Activated CD4-positive, alpha-beta T cell treated with anti-CD3 and anti-CD28 coated beads for 36 hours (primary cell): ENCODE measurements around the gene PCSK1. TPM values are rescaled to one million over a fixed set of nuclear protein-coding genes. Genes with fewer than 3 reads are reported as not detected.

ENCODE experiments used
- ATAC-seq: fragments of 200-7000 bp; cut with Tn5 transposase; one replicate; pipeline ENCODE4 v1.10.0; 2021; ENCODE audit warnings: mild to moderate bottlenecking, moderate library complexity
- CTCF ChIA-PET: fragments of 350-600 bp; sonication (Branson Sonifier 250); formaldehyde crosslinking; loops from one replicate; lab custom pipeline; 2021; ENCODE audit warnings: antibody characterized with exemption; lab: Charles Lee
- POLR2A ChIA-PET: fragments of 350-600 bp; sonication (Branson Sonifier 250); formaldehyde crosslinking; loops from one replicate; lab custom pipeline; 2021; ENCODE audit warnings: antibody characterized with exemption, inconsistent platforms; lab: Charles Lee
- DNase-seq: peaks from one replicate; pipeline ENCODE4 v3.0.0-alpha.2; 2020
- H3K27ac Mint-ChIP-seq: one replicate; pipeline ENCODE4 v1.8.0; 2021; ENCODE audit warnings: mixed read lengths
- H3K27me3 Mint-ChIP-seq: one replicate; pipeline ENCODE4 v1.8.0; 2021; ENCODE audit warnings: mixed read lengths
- H3K36me3 Mint-ChIP-seq: one replicate; pipeline ENCODE4 v1.8.0; 2021; ENCODE audit warnings: low read depth, mixed read lengths
- H3K4me1 Mint-ChIP-seq: one replicate; pipeline ENCODE4 v1.8.0; 2021; ENCODE audit warnings: mixed read lengths
- H3K4me3 Mint-ChIP-seq: one replicate; pipeline ENCODE4 v1.8.0; 2021; ENCODE audit warnings: mild to moderate bottlenecking, moderate library complexity, mixed read lengths
- H3K9me3 Mint-ChIP-seq: one replicate; pipeline ENCODE4 v1.8.0; 2021; ENCODE audit warnings: low read depth, mixed read lengths
- intact Hi-C, 2 experiments: fragments of 100-400 bp; cut with DNase I in 1 of 2; cut with micrococcal nuclease in 1 of 2; formaldehyde crosslinking; loops; one replicate each; pipeline versions ENCODE4 v1.14.2 to v1.15.1; 2022 to 2024; cut with DNase I, micrococcal nuclease
- total RNA-seq, 2 experiments: library from RNA; stranded (reverse); gene quantifications; one replicate each; pipeline ENCODE4 v1.2.3, GENCODE V29; 2021

The PCSK1 gene
- total RNA-seq: not detected

- POLR2A ChIA-PET: no interaction called here
- no peak within 1 kb of the TSS for H3K4me3 Mint-ChIP-seq
- intact Hi-C loops: loop anchor here in 1 of 2 experiments (5.0 kb wide), 1 partner anchor 49 kb away; no protein-coding TSS in a partner anchor
- ATAC-seq: no peak
- peaks cover 3% of the 10 kb centered on the region for H3K9me3 Mint-ChIP-seq
- no peaks in the 10 kb centered on the region for H3K36me3 Mint-ChIP-seq
- peaks cover 55% of the 10 kb centered on the region for H3K27me3 Mint-ChIP-seq
- no peak within 1 kb of the TSS for H3K27ac Mint-ChIP-seq
- peaks cover 16% of the 10 kb centered on the region for H3K4me1 Mint-ChIP-seq
- no peak for DNase-seq
- CTCF ChIA-PET: interaction anchor here (0.7 kb wide), 1 partner anchor 77 kb away, joined by 3 read pairs; no protein-coding TSS in a partner anchor
Observed at GRCh38 chr5:96433066-96433447, at the start of gene PCSK1. Gene PCSK1, minus strand, starts transcription at chr5:96433248. Its CDS starts 206 bp downstream, at chr5:96433042.

- CTCF ChIA-PET: no interaction called here
- H3K4me1 Mint-ChIP-seq: no peaks in the 10 kb centered on the region
- ATAC-seq (no peak), DNase-seq (no peak)
- H3K9me3 Mint-ChIP-seq: no peaks in the 10 kb centered on the region
- POLR2A ChIA-PET: no interaction called here
- H3K27me3 Mint-ChIP-seq: peaks cover 6% of the 10 kb centered on the region
- intact Hi-C loops: loop anchor here in 1 of 2 experiments (5.0 kb wide), 1 partner anchor 50 kb away; the partner anchor contains the start of gene PCSK1
- H3K4me3 Mint-ChIP-seq: no peak overlapping the region
- H3K27ac Mint-ChIP-seq: no peak overlapping the region
- no peaks in the 10 kb centered on the region for H3K36me3 Mint-ChIP-seq
Observed at GRCh38 chr5:96481867-96482266, 48.8 kb upstream of the PCSK1 start.

- H3K4me3 Mint-ChIP-seq: no peak overlapping the region
- no peak for ATAC-seq
- H3K9me3 Mint-ChIP-seq: no peaks in the 10 kb centered on the region
- DNase-seq: no peak
- ChIA-PET CTCF (no interaction called here), POLR2A (no interaction called here)
- peaks cover 3% of the 10 kb centered on the region for H3K27me3 Mint-ChIP-seq
- H3K4me1 Mint-ChIP-seq: no peaks in the 10 kb centered on the region
- intact Hi-C loops: loop anchor here in 1 of 2 experiments (5.0 kb wide), 1 partner anchor 49 kb away; the partner anchor contains the start of gene PCSK1
- H3K27ac Mint-ChIP-seq: no peak overlapping the region
- no peaks in the 10 kb centered on the region for H3K36me3 Mint-ChIP-seq
Observed at GRCh38 chr5:96481009-96481786, 48.1 kb upstream of the PCSK1 start.

- DNase-seq (no peak), ATAC-seq (no peak)
- no peak overlapping the region for H3K27ac Mint-ChIP-seq
- intact Hi-C loops: no loop called here
- H3K9me3 Mint-ChIP-seq: no peaks in the 10 kb centered on the region
- H3K4me1 Mint-ChIP-seq: no peaks in the 10 kb centered on the region
- ChIA-PET POLR2A (no interaction called here), CTCF (interaction anchor here (1.1 kb wide), 1 partner anchor 121 kb away, joined by 4 read pairs; no protein-coding TSS in a partner anchor)
- no peak overlapping the region for H3K4me3 Mint-ChIP-seq
- no peaks in the 10 kb centered on the region for H3K27me3 Mint-ChIP-seq
- no peaks in the 10 kb centered on the region for H3K36me3 Mint-ChIP-seq
Observed at GRCh38 chr5:96478983-96479382, 45.9 kb upstream of the PCSK1 start.

- intact Hi-C loops: no loop called here
Observed at GRCh38 chr5:96476654-96477053, 43.6 kb upstream of the PCSK1 start.

GRCh38 chr5:96474073-96474472 lies 41.0 kb upstream of the PCSK1 start:
- Mint-ChIP-seq H3K27ac (no peak overlapping the region), H3K4me1 (no peaks in the 10 kb centered on the region), H3K36me3 (no peaks in the 10 kb centered on the region), H3K4me3 (no peak overlapping the region), H3K27me3 (peaks cover 5% of the 10 kb centered on the region), H3K9me3 (no peaks in the 10 kb centered on the region)
- no peak for DNase-seq
- no peak for ATAC-seq
- ChIA-PET CTCF (no interaction called here), POLR2A (no interaction called here)
- intact Hi-C loops: no loop called here

More at GRCh38 chr5:96476654-96477053, 43.6 kb upstream of the PCSK1 start:
- ChIA-PET POLR2A (no interaction called here), CTCF (interaction anchor here (0.7 to 1.8 kb wide), 2 partner anchors 125 to 362 kb away, joined by 3 to 6 read pairs; no protein-coding TSS in a partner anchor)
- DNase-seq (no peak), ATAC-seq (no peak)
- Mint-ChIP-seq H3K4me3 (no peak overlapping the region), H3K36me3 (no peaks in the 10 kb centered on the region), H3K27ac (no peak overlapping the region), H3K4me1 (no peaks in the 10 kb centered on the region), H3K9me3 (no peaks in the 10 kb centered on the region), H3K27me3 (peaks cover 3% of the 10 kb centered on the region)

- DNase-seq: no peak
- CTCF ChIA-PET: no interaction called here
- no peaks in the 10 kb centered on the region for H3K4me1 Mint-ChIP-seq
Observed at GRCh38 chr5:96473155-96473554, 40.1 kb upstream of the PCSK1 start.

GRCh38 chr5:96470785-96471184 lies 37.7 kb upstream of the PCSK1 start:
- CTCF ChIA-PET: interaction anchor here (0.9 to 1.0 kb wide), 2 partner anchors 31 to 126 kb away, joined by 3 read pairs; no protein-coding TSS in a partner anchor
- DNase-seq (no peak), ATAC-seq (no peak)
- Mint-ChIP-seq H3K4me3 (no peak overlapping the region), H3K4me1 (no peaks in the 10 kb centered on the region), H3K27ac (no peak overlapping the region), H3K9me3 (no peaks in the 10 kb centered on the region), H3K36me3 (no peaks in the 10 kb centered on the region), H3K27me3 (peaks cover 13% of the 10 kb centered on the region)
- POLR2A ChIA-PET: no interaction called here
- intact Hi-C loops: no loop called here

More at GRCh38 chr5:96473155-96473554, 40.1 kb upstream of the PCSK1 start:
- no peak overlapping the region for H3K4me3 Mint-ChIP-seq
- intact Hi-C loops: no loop called here
- no peak for ATAC-seq
- POLR2A ChIA-PET: no interaction called here
- no peaks in the 10 kb centered on the region for H3K36me3 Mint-ChIP-seq
- H3K27me3 Mint-ChIP-seq: peaks cover 10% of the 10 kb centered on the region
- no peak overlapping the region for H3K27ac Mint-ChIP-seq
- no peaks in the 10 kb centered on the region for H3K9me3 Mint-ChIP-seq

GRCh38 chr5:96468956-96469355 lies 35.9 kb upstream of the PCSK1 start:
- intact Hi-C loops: no loop called here
- Mint-ChIP-seq H3K36me3 (no peaks in the 10 kb centered on the region), H3K4me1 (no peaks in the 10 kb centered on the region), H3K27ac (no peak overlapping the region), H3K9me3 (no peaks in the 10 kb centered on the region), H3K27me3 (peaks cover 14% of the 10 kb centered on the region), H3K4me3 (no peak overlapping the region)
- ATAC-seq (no peak), DNase-seq (no peak)
- ChIA-PET CTCF (interaction anchor here (0.9 kb wide), 1 partner anchor 14 kb away, joined by 3 read pairs; no protein-coding TSS in a partner anchor), POLR2A (no interaction called here)

GRCh38 chr5:96463091-96463490 lies 30.0 kb upstream of the PCSK1 start:
- CTCF ChIA-PET: interaction anchor here (0.6 kb wide), 1 partner anchor 1294 kb away, joined by 4 read pairs; no protein-coding TSS in a partner anchor
- no peak for DNase-seq
- no peak for ATAC-seq
- H3K36me3 Mint-ChIP-seq: no peaks in the 10 kb centered on the region
- H3K9me3 Mint-ChIP-seq: no peaks in the 10 kb centered on the region
- no peaks in the 10 kb centered on the region for H3K4me1 Mint-ChIP-seq
- POLR2A ChIA-PET: no interaction called here
- intact Hi-C loops: no loop called here
- H3K27me3 Mint-ChIP-seq: peaks cover 18% of the 10 kb centered on the region
- H3K4me3 Mint-ChIP-seq: no peak overlapping the region
- H3K27ac Mint-ChIP-seq: no peak overlapping the region

- Mint-ChIP-seq H3K27ac (no peak overlapping the region), H3K27me3 (peaks cover 16% of the 10 kb centered on the region), H3K9me3 (no peaks in the 10 kb centered on the region), H3K4me1 (peaks cover 2% of the 10 kb centered on the region), H3K36me3 (no peaks in the 10 kb centered on the region), H3K4me3 (no peak overlapping the region)
- CTCF ChIA-PET: interaction anchor here (0.7 kb wide), 1 partner anchor 19 kb away, joined by 3 read pairs; no protein-coding TSS in a partner anchor
- no peak for ATAC-seq
- POLR2A ChIA-PET: no interaction called here
- intact Hi-C loops: no loop called here
- no peak for DNase-seq
Observed at GRCh38 chr5:96459313-96460121, 26.5 kb upstream of the PCSK1 start.
